ENCODE results near the gene ARHGAP11A.
"Not testable (repeated sequence)": the region's sequence is repeated elsewhere in the genome, so short reads cannot be mapped to it uniquely, and the experiment has no call there.

GRCh38 chr15:32578482-32578881 is 36.8 kb upstream of the ARHGAP11A start:
- not testable (repeated sequence) for TF ChIP-seq CTCF, POLR2A (IDR thresholded peaks at IDR 0.05)

All from thyroid gland (tissue), 4 donors.